Hepatic stellate cell (primary cell): Measurements from ENCODE around the gene LAMA5.

Source experiments
- DNase-seq: peaks from one replicate; pipeline ENCODE4 v3.0.0; 2011; ENCODE audit warnings: low spot score

The LAMA5 gene

DNA sequence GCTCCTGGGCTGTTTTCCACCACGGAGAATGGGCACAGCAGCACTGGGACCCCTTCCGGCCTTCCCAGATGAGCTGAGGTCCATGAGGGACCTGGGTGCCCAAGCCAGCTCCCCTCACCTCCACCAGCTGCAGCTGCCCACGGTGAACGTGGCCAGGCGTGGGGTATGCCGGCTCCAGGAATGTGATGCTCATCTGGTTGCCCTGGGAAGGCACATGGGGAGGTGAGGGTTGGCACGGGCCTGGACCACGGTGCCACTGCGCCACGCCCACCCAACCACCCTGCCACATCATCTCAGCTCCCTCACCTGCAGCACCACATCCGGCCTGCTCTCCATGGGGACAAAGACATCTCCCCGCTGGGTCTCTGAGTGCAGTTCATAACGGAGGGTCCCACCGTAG, 40.6 kb downstream of the LAMA5 start:
- DNase-seq = no peak

DNA sequence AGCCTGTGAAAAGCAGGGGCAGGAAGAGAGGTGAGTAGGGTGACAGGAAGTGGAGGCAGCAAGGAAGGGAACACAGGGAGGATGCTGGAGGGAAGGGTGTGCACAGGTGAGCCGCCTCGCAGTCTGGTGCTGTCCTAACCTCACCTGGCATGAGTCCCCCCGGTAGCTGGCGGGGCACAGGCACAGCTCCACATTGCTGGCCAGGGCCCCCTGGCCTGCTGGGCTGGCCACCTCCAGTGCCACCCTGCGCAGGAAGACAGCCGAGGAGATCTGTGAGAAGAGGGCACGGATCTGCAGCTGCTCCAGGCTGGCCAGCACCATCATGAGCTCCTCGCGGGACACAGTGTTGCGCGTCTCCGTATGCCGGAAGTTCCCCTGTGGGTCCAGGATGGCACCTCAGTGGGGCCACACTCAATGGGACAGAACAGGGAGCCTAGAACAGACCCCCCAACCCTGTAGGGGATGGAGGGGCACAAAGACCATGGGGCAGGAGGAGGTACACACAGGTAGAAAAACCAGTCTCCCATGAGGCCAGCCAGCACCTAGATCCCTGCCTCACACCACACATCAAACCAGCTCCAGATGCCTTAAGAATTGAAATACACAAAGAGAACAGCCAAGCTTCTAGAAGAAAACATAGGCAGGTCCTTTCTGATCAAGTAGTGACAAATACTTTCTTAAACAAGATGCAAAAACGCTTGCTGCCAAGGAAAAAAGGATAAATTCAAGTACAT, 41.8 kb downstream of the LAMA5 start:
- DNase-seq = no peak

GRCh38 chr20:62323980-62324906, 42.9 kb downstream of the LAMA5 start:
- no peak for DNase-seq

DNA sequence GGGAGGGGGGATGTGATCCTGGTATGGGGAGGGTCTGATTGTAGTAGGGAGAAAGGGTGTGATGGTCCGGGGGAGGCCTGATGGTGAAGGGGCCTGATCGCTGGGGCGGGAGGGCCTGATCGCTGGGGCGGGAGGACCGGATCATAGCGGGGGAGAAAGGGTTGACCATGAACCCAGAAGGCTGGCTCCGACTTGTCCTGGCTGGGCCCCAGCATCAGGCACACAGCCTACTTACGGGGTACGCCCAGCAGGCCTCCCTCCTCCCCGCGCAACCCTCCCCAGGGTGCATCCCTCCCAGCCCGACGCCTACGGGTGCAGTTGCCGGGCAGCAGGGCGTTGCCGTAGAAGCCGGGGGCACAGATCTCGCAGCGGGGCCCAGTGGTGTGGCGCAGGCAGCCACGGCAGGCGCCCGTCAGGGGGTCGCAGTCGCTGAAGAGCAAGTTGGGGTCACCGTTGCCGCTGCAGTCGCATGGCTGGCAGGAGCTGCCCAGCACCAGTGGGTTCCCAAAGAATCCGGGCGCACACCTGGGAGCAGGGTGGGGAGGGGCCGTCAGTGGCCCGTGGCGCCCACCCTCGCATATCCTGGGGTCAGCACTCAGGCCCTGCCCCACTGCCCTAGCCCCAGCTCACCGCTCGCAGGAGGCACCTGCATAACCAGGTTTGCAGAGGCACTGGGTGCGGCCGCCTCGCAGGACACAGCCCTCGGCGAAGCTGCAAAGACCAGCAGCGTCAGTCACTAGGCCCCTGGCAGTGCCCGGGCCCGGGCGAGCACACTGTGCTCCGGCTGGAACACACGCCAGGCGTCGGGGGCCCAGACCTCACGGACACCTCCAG, 43.7 kb downstream of the LAMA5 start:
- DNase-seq = no peak

- DNase-seq = no peak
Observed at GRCh38 chr20:62322492-62323041, 44.5 kb downstream of the LAMA5 start.

DNA sequence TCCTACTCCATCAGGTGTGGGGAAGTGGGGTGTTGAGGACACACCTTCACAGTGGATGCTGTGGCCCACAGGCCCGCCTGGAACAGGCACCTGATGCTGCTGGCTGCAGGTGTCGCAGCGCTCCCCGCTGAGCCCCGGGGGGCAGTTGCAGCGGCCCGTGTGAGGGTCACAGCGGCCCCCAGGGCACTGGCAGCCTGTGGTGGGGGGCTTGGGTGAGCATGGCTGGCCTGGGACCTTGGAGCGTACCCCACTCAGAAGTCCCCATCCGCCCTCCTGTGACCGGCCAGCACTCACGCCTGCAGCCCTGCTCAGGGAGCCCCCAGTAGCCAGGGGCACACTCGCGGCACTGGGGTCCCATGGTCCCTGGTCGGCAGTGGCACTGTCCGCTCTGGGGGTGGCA, 45.1 kb downstream of the LAMA5 start:
- no peak for DNase-seq

DNA sequence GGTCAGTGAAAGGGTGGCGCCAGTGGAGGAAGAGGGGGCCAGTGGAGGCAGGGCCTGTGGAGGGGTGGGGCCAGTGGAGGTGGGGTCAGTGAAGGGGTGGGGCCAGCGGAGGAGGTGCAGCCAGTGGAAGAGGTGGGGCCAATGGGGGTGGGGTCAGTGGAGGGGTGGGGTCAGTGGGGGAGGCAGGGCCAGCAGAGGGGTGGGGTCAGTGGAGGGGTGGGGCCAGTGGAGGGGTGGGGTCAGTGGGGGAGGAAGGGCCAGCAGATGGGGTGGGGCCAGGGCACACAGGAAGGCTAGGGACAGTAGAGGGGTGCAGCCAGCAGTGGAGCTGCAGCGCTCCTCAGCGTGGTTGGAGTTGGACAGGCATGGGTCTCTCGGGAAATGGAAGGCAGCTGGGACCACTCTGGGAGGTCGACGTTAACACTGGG, 45.6 kb downstream of the LAMA5 start:
- DNase-seq = peak; percentile 37

GRCh38 chr20:62320581-62321354, 46.3 kb downstream of the LAMA5 start:
- no peak for DNase-seq

DNA sequence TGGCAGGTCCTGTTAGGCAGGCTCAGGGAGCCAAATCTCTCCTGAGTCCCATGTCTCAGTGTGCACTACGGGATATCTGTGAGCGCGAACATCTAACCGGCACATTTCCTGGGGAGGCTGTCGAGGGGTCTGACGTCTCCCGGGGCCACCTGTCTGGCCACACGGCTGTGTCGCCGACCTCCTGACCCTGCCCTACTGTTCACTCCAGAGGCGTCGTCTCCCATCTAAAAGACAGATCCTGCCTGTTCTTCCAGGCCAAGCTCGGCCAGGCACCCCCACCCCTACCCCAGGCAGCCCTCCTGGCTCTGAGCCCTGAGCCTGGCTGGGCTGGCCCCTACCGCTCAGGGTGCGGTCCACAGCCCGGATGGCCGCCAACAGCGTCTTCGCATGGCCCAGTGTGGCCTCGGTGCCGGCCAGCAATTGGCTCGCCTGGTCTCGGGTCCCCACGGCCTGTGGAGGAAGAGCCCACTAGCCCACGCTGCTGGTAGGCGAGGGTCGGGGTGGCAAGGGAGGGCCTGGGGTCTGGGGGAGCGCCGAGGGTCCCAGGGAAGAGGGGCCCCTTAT, 47.7 kb downstream of the LAMA5 start:
- DNase-seq = no peak

GRCh38 chr20:62318400-62319345, 48.4 kb downstream of the LAMA5 start:
- DNase-seq = peak; percentile 37

DNA sequence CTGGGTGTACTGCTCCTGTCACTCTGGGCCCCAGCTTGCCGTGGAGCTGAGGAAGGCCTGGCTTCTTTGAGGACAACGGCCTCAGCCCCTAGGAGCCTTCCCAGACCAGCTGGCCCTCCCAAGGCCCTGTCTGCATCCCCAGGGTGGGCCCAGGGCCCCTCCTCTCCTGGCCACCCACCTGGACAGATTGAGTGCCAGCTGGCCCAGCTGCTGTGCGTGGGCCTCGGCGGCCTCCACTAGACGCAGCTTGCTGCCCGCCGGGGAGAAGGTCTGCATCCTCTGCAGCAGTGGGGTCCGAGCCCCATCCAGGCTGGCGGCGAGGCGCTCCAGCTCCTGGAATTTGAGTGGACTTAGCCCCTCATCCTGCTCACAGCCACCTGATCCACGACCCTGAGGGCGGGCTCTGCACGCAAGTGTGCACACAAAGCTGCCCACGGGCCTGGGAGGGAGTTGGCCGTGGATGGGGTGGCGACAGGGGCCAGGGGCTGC, 49.9 kb downstream of the LAMA5 start:
- no peak for DNase-seq

DNA sequence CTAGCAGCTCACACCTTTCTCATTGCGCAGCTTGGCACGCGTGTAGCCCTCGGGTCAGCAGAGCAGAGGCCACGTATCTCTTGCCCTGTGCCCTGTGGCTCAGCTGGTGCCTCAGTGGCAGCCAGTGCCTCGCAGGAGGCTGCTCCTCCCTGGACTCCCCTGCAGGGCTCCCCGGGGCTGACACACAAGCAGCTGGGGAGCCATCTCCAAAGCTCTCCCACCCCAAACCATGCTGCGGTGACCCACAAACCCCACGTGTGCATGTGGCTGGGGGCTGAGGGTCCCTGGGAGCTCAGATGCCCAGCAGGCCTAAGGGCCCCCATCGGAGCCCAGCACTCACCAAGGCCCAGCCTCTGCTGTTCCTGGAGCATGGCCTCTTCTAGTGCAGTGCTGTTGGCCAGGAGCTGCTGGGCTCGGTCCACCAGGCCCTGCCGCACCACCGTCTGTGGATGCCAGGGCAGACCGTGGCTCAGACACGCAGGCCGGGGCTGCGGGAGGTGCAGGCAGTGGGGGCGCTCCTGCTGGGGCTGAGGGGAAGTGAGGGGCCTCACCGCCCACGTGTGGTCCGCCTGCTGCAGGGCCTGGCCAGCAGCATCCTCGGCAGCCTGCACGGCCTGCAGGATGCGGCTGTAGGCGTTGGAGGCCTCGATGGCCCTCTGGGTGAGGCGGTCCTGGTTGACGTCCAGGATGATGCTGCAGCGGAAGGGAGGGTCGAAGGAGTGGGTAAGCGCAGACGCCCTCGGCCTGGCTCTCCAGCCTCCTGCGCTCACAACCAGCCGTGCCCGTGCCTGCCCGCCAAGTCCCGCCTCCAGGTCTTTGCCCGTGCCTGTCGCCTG, 50.6 kb downstream of the LAMA5 start:
- DNase-seq = no peak

DNA sequence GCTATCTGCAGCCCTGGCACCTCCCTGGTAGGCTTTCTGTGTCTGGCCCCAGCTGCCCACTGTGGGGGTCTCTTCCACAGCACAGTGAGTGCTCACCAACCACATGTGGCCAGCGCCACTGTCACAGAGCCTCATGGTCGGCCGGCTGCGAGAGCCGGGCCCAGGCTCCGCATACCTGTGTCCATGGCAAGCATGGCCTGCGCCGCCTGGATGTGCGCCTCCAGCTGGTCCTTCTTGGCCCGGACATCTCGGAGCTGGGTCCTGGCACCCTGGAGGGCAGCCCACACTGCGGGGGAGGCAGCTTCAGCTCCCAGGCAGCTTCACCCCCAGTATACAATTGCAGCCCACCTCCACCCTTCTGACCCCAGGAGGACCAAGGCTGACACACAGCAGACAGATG, 51.3 kb downstream of the LAMA5 start:
- no peak for DNase-seq

DNA sequence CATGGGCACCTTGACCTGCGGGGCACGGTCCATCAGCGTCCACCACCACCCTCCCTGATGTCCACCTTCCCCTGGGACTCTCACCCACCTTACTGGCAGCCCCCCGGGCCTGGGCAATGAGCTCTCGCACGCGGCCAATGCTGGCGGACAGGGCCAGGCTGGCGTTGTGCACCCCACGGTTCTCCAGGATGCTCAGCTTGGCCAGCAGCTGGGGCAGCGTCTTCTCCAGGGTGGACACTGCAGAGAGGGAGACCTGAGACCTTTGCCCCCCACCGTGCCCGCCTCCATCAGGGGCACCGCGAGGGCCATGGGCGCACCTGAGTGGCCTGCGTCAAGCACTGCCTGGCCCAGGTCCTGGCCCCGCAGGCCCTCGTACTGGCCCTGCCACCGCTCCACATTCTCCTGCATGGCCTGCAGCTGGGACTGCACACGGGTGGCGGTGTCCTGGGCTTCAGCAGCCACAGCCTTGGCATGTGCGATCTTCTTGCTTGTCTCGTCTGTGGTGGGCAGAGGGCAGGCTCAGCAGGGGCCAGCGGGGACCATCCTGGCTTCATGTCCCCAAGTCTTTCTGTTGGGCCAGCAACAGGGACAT, 52.3 kb downstream of the LAMA5 start:
- no peak for DNase-seq

- no peak for DNase-seq
Observed at GRCh38 chr20:62314339-62314638, 52.8 kb downstream of the LAMA5 start.

DNA sequence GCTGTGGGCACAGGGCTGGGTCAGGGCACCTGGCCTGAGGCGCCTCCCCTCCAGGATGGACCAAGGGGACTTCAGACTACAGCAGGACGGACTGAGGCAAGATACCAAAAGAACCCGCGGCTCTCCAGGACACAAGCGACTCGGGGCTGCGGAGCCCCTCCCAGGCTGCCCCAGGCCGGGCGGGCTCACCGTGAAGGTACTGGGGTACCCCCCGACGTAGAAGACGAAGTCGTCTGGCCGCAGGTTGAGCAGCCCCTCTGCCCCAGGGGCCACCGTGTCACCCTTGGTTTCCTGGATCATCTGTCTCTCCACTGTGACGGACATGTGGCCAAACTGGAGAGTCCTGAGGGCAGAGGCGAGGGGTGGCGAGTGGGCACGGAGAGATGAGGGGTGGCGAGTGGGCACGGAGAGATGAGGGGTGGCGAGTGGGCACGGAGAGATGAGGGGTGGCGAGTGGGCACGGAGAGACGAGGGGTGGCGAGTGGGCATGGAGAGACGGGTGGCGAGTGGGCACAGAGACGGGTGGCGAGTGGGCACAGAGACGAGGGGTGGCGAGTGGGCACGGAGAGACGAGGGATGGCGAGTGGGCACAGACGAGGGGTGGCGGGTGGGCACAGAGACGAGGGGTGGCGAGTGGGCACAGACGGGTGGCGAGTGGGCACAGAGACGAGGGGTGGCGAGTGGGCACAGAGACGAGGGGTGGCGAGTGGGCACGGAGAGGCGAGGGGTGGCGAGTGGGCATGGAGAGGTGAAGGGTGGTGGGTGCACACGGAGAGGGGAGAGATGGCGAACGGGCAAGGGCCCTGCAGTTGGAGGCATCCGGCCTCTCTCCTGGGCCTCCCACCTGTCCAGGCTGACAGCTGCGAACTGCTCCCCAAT, 53.4 kb downstream of the LAMA5 start:
- DNase-seq = no peak

- DNase-seq = no peak
Observed at GRCh38 chr20:62313021-62313420, 54.1 kb downstream of the LAMA5 start.

DNA sequence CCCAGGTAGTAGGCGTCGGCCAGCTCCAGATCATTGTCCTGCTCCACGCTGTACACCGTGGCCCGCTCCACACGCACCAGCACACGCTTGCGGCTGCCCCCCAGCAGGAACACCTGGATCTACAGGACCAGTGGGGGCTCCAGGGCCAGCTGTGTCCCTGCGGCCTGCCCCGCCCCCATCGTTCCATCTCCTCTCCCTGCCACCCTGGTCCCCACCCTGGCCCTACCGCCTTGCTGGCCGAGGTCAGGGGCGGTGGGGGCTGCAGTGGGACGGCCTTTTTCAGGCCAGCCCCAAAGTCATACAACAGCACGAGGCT, 54.5 kb downstream of the LAMA5 start:
- DNase-seq = no peak
